ENCODE data around the gene MMADHC. TPM values are rescaled to one million over a fixed set of nuclear protein-coding genes. Genes with fewer than 3 reads are reported as not detected.

The MMADHC gene
- total RNA-seq, 1 experiment from 2014 or later: 89.8 TPM

GRCh38 chr2:149617476-149617875, 29.9 kb upstream of the MMADHC start:
- CTCF ChIA-PET: no interaction called here
- intact Hi-C loops (cut with micrococcal nuclease; ENCODE audit: unreplicated experiment): no loop called here
- Mint-ChIP-seq H3K36me3 (ENCODE audit: insufficient read depth, unreplicated experiment) (no peaks in the 10 kb centered on the region), H3K9me3 (ENCODE audit: low read depth, unreplicated experiment) (no peaks in the 10 kb centered on the region), H3K27me3 (ENCODE audit: unreplicated experiment) (no peaks in the 10 kb centered on the region), H3K4me1 (ENCODE audit: low read depth, unreplicated experiment) (peaks cover 2% of the 10 kb centered on the region), H3K27ac (ENCODE audit: unreplicated experiment) (no peak overlapping the region), H3K4me3 (ENCODE audit: low read depth, unreplicated experiment) (no peak overlapping the region)
- TF ChIP-seq, protein P1, sequence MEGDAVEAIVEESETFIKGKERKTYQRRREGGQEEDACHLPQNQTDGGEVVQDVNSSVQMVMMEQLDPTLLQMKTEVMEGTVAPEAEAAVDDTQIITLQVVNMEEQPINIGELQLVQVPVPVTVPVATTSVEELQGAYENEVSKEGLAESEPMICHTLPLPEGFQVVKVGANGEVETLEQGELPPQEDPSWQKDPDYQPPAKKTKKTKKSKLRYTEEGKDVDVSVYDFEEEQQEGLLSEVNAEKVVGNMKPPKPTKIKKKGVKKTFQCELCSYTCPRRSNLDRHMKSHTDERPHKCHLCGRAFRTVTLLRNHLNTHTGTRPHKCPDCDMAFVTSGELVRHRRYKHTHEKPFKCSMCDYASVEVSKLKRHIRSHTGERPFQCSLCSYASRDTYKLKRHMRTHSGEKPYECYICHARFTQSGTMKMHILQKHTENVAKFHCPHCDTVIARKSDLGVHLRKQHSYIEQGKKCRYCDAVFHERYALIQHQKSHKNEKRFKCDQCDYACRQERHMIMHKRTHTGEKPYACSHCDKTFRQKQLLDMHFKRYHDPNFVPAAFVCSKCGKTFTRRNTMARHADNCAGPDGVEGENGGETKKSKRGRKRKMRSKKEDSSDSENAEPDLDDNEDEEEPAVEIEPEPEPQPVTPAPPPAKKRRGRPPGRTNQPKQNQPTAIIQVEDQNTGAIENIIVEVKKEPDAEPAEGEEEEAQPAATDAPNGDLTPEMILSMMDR (IDR thresholded peaks at IDR 0.05; ENCODE audit: unreplicated experiment): no peak
- DNase-seq: no peak
- no TSS peak for BruUV-seq (replicated peaks)

- CTCF ChIA-PET: interaction anchor here (0.6 kb wide), 1 partner anchor 609 kb away, joined by 3 read pairs; no protein-coding TSS in a partner anchor
- Mint-ChIP-seq H3K9me3 (ENCODE audit: low read depth, unreplicated experiment) (no peaks in the 10 kb centered on the region), H3K4me3 (ENCODE audit: low read depth, unreplicated experiment) (no peak overlapping the region), H3K27me3 (ENCODE audit: unreplicated experiment) (no peaks in the 10 kb centered on the region), H3K4me1 (ENCODE audit: low read depth, unreplicated experiment) (peaks cover 8% of the 10 kb centered on the region), H3K27ac (ENCODE audit: unreplicated experiment) (no peak overlapping the region), H3K36me3 (ENCODE audit: insufficient read depth, unreplicated experiment) (no peaks in the 10 kb centered on the region)
- BruUV-seq (replicated peaks): no TSS peak
- intact Hi-C loops (cut with micrococcal nuclease; ENCODE audit: unreplicated experiment): no loop called here
- no peak for DNase-seq
- TF ChIP-seq, protein P1 (IDR thresholded peaks at IDR 0.05; ENCODE audit: unreplicated experiment): no peak
These were observed 29.3 kb upstream of the MMADHC start for GRCh38 chr2:149616681-149617456.

GRCh38 chr2:149613704-149614103, 26.1 kb upstream of the MMADHC start:
- Mint-ChIP-seq H3K27me3 (ENCODE audit: unreplicated experiment) (no peaks in the 10 kb centered on the region), H3K27ac (ENCODE audit: unreplicated experiment) (no peak overlapping the region), H3K36me3 (ENCODE audit: insufficient read depth, unreplicated experiment) (no peaks in the 10 kb centered on the region), H3K4me3 (ENCODE audit: low read depth, unreplicated experiment) (no peak overlapping the region), H3K4me1 (ENCODE audit: low read depth, unreplicated experiment) (peaks cover 10% of the 10 kb centered on the region), H3K9me3 (ENCODE audit: low read depth, unreplicated experiment) (no peaks in the 10 kb centered on the region)
- DNase-seq: no peak
- TF ChIP-seq, protein P1 (IDR thresholded peaks at IDR 0.05; ENCODE audit: unreplicated experiment): no peak
- CTCF ChIA-PET: interaction anchor here (0.6 to 0.7 kb wide), 2 partner anchors 308 to 527 kb away, joined by 3 to 6 read pairs; no protein-coding TSS in a partner anchor
- intact Hi-C loops (cut with micrococcal nuclease; ENCODE audit: unreplicated experiment): no loop called here
- no TSS peak for BruUV-seq (replicated peaks)

- H3K9me3 Mint-ChIP-seq (ENCODE audit: low read depth, unreplicated experiment): peaks cover 4% of the 10 kb centered on the region
- peaks cover 10% of the 10 kb centered on the region for H3K4me1 Mint-ChIP-seq (ENCODE audit: low read depth, unreplicated experiment)
- H3K4me3 Mint-ChIP-seq (ENCODE audit: low read depth, unreplicated experiment): no peak overlapping the region
- no peak overlapping the region for H3K27ac Mint-ChIP-seq (ENCODE audit: unreplicated experiment)
- no TSS peak for BruUV-seq (replicated peaks)
- H3K36me3 Mint-ChIP-seq (ENCODE audit: insufficient read depth, unreplicated experiment): no peaks in the 10 kb centered on the region
- intact Hi-C loops (cut with micrococcal nuclease; ENCODE audit: unreplicated experiment): no loop called here
- DNase-seq: no peak
- no peaks in the 10 kb centered on the region for H3K27me3 Mint-ChIP-seq (ENCODE audit: unreplicated experiment)
- TF ChIP-seq, protein P1 (IDR thresholded peaks at IDR 0.05; ENCODE audit: unreplicated experiment): no peak
- CTCF ChIA-PET: interaction anchor here (0.5 kb wide), 1 partner anchor 254 kb away, joined by 5 read pairs; no protein-coding TSS in a partner anchor
These were observed 24.5 kb upstream of the MMADHC start for GRCh38 chr2:149612122-149612521.
